ENCODE measurements around the gene IL18RAP. TPM values are rescaled to one million over a fixed set of nuclear protein-coding genes. Genes with fewer than 3 reads are reported as not detected.

The IL18RAP gene, protein sequence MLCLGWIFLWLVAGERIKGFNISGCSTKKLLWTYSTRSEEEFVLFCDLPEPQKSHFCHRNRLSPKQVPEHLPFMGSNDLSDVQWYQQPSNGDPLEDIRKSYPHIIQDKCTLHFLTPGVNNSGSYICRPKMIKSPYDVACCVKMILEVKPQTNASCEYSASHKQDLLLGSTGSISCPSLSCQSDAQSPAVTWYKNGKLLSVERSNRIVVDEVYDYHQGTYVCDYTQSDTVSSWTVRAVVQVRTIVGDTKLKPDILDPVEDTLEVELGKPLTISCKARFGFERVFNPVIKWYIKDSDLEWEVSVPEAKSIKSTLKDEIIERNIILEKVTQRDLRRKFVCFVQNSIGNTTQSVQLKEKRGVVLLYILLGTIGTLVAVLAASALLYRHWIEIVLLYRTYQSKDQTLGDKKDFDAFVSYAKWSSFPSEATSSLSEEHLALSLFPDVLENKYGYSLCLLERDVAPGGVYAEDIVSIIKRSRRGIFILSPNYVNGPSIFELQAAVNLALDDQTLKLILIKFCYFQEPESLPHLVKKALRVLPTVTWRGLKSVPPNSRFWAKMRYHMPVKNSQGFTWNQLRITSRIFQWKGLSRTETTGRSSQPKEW
- total RNA-seq: not detected in 2 replicates

DNA sequence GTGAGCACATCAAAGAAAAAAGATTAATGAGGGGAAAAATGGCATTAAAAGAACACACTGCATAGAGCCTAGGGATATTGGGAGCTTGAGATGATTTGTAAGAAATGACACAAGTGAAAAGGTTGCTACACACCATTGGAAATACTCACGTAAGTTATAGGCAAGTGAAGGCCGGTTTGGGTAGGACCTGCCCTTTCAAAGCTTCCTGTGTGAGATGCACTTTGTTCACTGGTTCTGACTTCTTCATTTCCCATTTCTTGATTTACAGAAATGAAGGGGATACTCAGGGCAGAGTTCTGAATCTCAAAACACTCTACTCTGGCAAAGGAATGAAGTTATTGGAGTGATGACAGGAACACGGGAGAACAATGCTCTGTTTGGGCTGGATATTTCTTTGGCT, at the start of gene IL18RAP:
Gene IL18RAP (plus strand): TSS at position 251 of the 400 bp plus-strand sequence. CDS start 118 bp downstream, at position 369.

DNA sequence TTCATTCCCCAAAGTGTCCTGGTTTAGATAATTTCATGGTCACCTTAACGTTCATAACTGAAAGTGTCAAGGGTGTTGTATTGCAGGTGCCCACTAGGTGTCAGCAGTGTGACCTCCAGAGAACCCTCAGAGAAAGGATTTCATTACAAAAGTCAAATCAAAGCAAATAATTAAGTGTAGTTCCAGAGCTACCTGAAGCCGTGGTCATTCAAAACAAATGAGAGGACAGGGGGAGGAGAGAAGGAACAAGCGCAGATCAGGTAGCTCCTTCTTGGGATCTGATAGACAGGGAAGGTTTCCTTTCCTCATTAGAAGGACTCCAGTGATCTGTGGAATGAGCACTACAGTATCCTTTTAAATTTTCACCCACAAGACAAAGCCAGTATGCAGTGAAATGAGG, 50.1 kb downstream of the IL18RAP start, which contains the start of gene SLC9A4:
Gene SLC9A4 (plus strand): TSS at position 207 of the 400 bp plus-strand sequence. CDS start 534 bp downstream, outside the sequence.

Other genes starting within 250 kb of the IL18RAP start
- gene IL1RL2, start 236.1 kb upstream of the IL18RAP start, total RNA-seq: under 0.01 and 0.15 TPM in 2 replicates
- gene IL1RL1, start 111.6 kb upstream of the IL18RAP start, total RNA-seq: 68.5 and 69.1 TPM in 2 replicates
- gene IL18R1, start 67.4 kb upstream of the IL18RAP start, total RNA-seq: 1.3 and 3.0 TPM in 2 replicates
- not detected in 2 replicates for gene SLC9A4, start 50.1 kb downstream of the IL18RAP start, total RNA-seq
- gene SLC9A2, start 196.4 kb downstream of the IL18RAP start, total RNA-seq: under 0.01 TPM in 1 of 2 replicates, not detected in the other

Measured in epithelial cell of umbilical artery (primary cell).